Glomerular endothelial cell (primary cell): ENCODE results near the gene LRWD1. TPM values are rescaled to one million over a fixed set of nuclear protein-coding genes. Genes with fewer than 3 reads are reported as not detected.

ENCODE experiments used
- DNase-seq: peaks from one replicate; pipeline ENCODE4 v3.0.0-alpha.2; 2011; ENCODE audit warnings: low read depth, low spot score; ENCODE audit errors: extremely low read depth
- total RNA-seq: library from RNA; depleted of rRNA; stranded (reverse); fragments of >200 nt; gene quantifications from 2 replicates; pipeline ENCODE4 v1.2.3, GENCODE V29; 2015

LRWD1 gene
- total RNA-seq: 17.1 and 23.5 TPM in 2 replicates

- no peak for DNase-seq
Measured at GRCh38 chr7:102464577-102465280, at the start of gene LRWD1, which contains the start of gene ALKBH4. LRWD1 (plus strand) TSS chr7:102464984; CDS start chr7:102465081, 97 bp downstream. ALKBH4 (minus strand) TSS chr7:102464863; CDS start chr7:102464836, 27 bp downstream.

- DNase-seq: no peak
Measured at GRCh38 chr7:102415685-102416225, 49.0 kb upstream of the LRWD1 start.

GRCh38 chr7:102416406-102416805, 48.4 kb upstream of the LRWD1 start:
- no peak for DNase-seq

- no peak for DNase-seq
Measured at GRCh38 chr7:102417105-102417504, 47.7 kb upstream of the LRWD1 start.

- no peak for DNase-seq
Measured at GRCh38 chr7:102418592-102418991, 46.2 kb upstream of the LRWD1 start.

- no peak for DNase-seq
Measured at GRCh38 chr7:102421706-102422240, 43.0 kb upstream of the LRWD1 start.

GRCh38 chr7:102424129-102424551, 40.6 kb upstream of the LRWD1 start:
- DNase-seq: no peak

- no peak for DNase-seq
Measured at GRCh38 chr7:102424787-102425218, 40.0 kb upstream of the LRWD1 start.

- DNase-seq: no peak
Measured at GRCh38 chr7:102425639-102426267, 39.0 kb upstream of the LRWD1 start.

- DNase-seq: no peak
Measured at GRCh38 chr7:102426268-102427018, 38.3 kb upstream of the LRWD1 start.

GRCh38 chr7:102427019-102427405, 37.8 kb upstream of the LRWD1 start:
- DNase-seq: no peak

GRCh38 chr7:102429141-102429899, 35.5 kb upstream of the LRWD1 start:
- DNase-seq: no peak

- DNase-seq: no peak
Measured at GRCh38 chr7:102431617-102432298, 33.0 kb upstream of the LRWD1 start.

- no peak for DNase-seq
Measured at GRCh38 chr7:102432442-102433218, 32.2 kb upstream of the LRWD1 start.

GRCh38 chr7:102433219-102434038, 31.4 kb upstream of the LRWD1 start, which contains the start of gene ORAI2:
ORAI2 (plus strand) TSS chr7:102433575; CDS start chr7:102438957, 5,382 bp downstream.
- DNase-seq: no peak

- DNase-seq: no peak
Measured at GRCh38 chr7:102434039-102434486, 30.7 kb upstream of the LRWD1 start.

- DNase-seq: no peak
Measured at GRCh38 chr7:102436118-102436517, 28.7 kb upstream of the LRWD1 start.
